Pericardium fibroblast (primary cell): Measurements from ENCODE around the gene AFM. TPM values are rescaled to one million over a fixed set of nuclear protein-coding genes. Genes with fewer than 3 reads are reported as not detected.

Source experiments
- total RNA-seq: library from RNA; depleted of rRNA; stranded (reverse); fragments of >200 nt; gene quantifications from 2 replicates; pipeline ENCODE4 v1.2.3, GENCODE V29; 2015

Gene AFM
- not detected in 2 replicates for total RNA-seq

GRCh38 chr4:73481358-73481757 is at the start of gene AFM:
Gene AFM (plus strand): TSS chr4:73481745. CDS start chr4:73481776, 31 bp downstream.

DNA sequence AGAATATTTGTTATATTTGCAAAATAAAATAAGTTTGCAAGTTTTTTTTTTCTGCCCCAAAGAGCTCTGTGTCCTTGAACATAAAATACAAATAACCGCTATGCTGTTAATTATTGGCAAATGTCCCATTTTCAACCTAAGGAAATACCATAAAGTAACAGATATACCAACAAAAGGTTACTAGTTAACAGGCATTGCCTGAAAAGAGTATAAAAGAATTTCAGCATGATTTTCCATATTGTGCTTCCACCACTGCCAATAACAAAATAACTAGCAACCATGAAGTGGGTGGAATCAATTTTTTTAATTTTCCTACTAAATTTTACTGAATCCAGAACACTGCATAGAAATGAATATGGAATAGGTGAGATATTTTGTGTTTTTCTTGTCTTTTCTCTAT is 45.6 kb upstream of the AFM start, which contains the start of gene AFP:
Gene AFP, plus strand, starts transcription at position 238 of the 400 bp plus-strand sequence. Its CDS starts 42 bp downstream, at position 280.

Other genes starting within 250 kb of the AFM start
- gene ANKRD17, start 222.9 kb upstream of the AFM start, total RNA-seq: 30.1 and 33.0 TPM in 2 replicates
- not detected in 2 replicates for gene ALB, start 77.5 kb upstream of the AFM start, total RNA-seq
- 0.26 and 0.58 TPM in 2 replicates for gene AFP, start 45.5 kb upstream of the AFM start, total RNA-seq
- gene RASSF6, start 138.7 kb downstream of the AFM start, total RNA-seq: not detected in 2 replicates